Measurements from ENCODE around the gene FXYD7.
A peak's percentile ranks its signal among the peaks of the same experiment; 100 is the strongest.
"Not testable (repeated sequence)": the region's sequence is repeated elsewhere in the genome, so short reads cannot be mapped to it uniquely, and the experiment has no call there.

FXYD7 gene

DNA sequence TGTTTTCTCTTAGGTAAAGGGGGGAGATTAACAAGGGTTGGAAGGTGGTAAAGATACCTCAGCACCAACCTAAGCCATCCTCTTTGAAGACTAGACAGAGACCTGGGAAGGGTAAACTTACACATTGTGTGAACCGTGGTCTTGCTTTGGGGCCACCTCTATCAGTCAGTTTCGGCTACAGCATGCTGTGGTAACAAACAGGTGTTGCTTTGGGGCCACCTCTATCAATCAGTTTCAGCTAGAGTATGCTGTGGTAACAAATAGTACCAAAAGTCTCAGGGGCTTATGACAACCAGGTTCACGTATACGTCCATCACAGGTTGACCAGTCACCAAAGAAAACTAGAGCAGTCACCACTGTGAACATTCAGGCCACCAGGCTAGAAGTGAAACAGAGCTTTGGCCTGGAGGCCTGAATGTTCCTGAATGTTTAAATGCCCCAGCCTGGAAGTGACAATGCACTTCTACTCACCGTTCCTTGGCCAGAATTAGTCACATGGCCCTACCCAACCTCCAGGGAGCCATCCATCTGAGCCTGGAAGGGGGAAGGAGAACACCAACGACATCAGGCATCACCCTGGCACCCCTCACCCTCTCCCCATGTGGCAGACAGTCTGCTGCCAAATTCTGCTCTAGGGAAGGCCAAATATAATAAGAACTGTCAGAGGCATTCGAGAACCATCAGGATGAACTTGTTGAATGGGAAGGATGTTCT, 3.8 kb downstream of the FXYD7 start:
- no peak for DNase-seq

DNA sequence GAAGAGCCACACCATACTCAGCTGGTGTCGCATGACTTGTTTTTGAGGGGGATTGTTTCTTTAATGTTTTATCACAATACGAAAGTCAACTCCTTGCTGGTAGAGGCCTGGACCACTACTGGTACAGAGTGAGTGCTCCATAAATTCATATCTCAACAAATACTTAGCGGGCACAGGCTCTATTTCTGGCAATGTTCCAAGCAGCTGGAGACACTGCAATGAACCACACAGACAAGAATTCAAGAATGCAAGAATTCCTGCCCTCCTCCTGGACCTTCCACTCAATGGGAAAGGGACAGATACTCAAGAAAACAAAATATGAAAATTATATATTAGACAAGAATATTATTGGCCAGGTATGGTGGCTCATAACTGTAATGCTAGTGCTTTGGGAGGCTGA, 6.4 kb downstream of the FXYD7 start:
- DNase-seq = no peak

DNA sequence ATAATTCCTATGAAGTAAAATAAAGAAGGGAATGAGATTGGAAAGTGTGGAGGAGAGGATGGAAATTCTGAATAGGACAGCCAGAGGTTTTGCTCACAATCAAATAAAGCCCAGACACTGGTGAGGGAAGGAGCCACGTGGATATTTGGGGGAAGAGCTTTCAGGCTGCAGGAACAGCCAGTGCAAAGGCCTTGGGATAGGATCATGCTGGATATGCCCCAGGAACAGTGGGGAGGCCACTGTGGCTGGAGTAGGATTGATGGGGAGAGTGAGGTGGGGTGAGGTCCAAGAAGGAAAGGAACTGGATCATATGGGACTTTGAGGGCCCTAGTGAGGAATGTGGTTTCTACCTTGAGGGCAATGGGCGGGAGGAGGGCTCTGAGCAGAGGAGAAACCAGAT, 7.4 kb downstream of the FXYD7 start:
- DNase-seq = no peak

- no peak for DNase-seq
These were observed 8.4 kb downstream of the FXYD7 start for GRCh38 chr19:35151273-35152065.

DNA sequence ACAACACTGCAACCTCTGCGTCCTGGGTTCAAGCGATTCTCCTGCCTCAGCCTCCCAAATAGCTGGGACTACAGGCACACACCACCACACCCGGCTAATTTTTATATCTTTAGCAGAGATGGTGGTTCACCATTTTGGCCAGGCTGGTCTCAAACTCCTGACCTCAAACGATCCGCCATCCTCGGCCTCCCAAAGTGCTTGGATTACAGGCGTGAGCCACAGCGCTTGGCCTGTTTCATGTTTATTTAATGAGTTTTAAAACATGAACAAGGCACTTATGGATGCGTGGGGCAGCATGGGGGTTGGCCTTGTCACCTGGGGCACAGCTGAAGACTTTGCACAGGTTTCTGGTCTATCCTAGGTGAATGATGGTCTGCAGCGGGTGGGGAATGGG, 10.1 kb downstream of the FXYD7 start:
- DNase-seq = not testable (repeated sequence)

DNA sequence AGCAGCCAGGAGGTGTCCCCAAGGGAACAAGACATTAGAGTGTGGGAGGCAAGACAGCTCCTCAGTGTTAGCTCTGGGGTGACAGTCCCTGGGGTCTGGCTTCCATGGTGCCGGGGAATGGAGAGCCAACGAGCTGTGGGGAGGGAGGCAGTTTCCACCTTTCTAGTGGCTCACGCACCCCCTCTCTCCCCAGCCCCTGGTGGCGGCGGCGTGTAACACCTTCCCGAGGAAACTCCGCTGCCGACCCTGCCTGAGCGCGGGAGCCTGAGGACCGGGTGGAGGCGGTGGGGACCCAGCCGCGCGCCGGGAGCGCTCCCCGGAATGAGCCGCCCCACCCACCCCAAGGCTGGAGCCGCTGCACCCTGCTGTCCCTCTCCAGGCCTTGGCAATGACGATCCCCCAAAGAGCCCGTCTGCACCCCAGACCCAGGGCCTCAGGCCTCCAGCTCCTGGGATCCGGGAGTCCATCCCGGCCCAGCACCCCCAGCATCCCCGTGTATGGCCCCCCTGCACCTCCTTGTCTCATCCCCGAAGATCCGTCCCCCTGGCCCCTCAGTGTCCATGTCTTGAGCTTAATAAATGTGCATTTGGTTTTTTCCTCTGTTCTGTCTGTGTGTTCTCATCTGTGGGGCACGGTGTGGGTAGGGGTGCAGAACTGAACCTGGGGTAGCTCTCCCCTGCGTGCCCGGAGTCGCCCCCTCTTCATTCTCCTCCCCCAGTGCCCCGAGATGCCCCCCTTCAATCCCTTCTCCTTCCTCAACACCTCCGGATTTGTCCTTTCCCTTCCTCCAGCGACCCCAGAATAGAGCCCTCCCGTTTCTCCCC, 10.9 kb downstream of the FXYD7 start:
- peak; percentile 85 for DNase-seq

DNA sequence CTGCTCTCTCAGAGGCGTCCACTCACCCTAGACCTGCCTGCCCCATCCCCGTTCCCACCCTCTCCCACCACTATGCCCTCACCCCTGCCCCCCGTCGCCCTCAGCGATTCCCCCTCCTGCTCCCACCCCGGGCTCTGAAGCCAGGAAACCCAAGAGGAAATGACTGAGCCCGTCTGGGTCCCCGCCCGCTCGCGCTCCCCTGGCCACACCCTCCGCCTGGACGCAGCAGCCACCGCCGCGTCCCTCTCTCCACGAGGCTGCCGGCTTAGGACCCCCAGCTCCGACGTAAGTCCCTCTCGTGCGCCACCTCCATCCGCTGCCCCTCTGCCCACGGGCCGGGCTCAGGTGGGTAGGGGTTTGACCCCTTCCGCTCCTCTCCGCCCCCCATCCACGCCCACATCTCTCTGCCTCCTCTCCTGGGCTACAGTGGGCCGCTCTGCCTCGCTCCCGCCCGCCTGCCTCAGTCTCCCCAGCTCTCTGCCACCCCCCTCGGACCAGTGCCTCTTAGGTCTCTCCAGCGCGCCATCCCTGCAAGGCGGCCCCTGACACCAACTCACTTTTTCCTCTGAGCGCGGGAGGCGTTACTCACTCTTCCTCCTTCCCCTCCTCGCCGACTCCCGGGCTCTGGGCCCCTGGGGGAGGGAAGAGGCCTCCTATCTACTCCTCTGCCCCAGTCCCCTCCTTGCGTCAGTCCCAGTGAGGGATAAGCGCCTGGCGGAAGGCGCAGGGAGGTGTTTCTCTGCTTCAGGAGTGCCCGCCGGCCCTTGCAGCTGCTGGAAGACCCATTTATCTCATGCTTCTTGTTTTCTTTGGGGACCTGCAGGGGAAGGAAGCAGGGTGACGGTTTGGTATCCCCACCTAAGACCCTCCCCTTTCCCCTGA, 11.7 kb downstream of the FXYD7 start, which contains the start of gene FXYD5:
Gene FXYD5, plus strand, starts transcription at position 211 of the 882 bp plus-strand sequence. CDS start 816 bp downstream, outside the sequence.
- peak; percentile 79 for DNase-seq

DNA sequence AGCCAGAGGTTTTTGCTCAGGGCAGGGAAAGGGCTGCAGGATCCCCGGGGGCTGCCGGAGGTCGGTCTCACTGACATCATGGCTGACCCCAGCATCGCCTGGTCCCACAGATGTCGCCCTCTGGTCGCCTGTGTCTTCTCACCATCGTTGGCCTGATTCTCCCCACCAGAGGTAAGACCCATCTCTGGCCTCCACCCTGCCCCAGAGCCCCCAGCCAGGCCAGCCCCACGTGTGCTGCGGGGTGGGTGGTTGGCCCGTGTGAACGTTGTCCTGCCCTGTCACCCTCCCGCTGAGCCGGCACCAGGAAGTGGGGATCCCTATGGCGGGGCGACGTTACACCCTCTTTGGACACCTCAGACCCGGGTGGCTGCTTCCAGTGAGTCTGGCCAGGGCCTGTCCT, 12.4 kb downstream of the FXYD7 start:
- DNase-seq = peak; percentile 47

DNA sequence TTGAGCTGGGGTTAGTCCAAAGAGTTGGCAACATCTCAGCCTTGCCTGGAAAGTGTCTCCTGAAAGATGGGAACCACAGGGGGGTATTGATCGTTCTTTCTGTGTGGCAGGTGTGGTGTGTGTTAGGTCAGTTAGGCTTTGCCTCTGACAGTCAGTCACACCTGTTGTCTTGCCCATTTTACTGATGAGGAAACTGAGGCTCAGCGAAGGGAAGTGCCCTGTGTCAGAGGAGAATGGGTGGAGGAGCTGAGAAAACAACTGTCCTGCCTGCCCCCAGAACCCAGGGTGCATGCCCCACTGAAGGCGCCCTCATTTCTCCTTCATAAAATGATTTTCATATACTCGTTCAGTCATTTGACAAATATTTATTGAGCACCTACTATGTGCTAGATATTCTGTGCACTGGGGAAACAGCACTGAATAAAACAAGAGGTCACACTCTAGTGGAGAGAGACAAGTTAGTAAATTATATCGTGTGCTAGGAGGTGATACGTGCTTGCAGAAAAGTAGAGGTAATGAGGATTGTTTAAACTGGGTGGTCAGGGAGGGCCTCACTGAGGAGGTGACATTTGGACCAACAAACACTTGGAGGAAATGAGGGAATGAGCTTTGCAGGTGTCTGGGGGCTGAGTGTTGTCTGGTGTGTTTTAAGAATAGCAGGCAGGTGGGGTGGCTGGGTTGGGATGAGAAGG, 13.1 kb downstream of the FXYD7 start:
- DNase-seq = no peak

DNA sequence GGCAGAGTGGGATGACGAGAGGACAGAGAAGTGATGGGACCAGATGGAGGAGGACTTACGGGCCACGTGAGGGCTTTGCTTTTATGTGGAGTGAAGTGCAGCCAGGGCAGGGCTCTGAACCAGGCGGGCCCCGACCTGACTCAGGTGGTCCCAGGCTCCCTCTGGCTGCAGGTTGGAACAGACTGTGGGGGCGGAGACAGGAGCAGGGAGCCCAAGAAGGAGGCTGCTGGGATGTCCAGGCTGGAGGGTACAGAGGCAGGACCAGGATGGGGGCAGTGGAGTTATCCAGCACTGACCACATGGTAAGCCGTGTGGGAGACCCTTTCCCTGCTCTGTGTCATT, 13.6 kb downstream of the FXYD7 start:
- no peak for DNase-seq

DNA sequence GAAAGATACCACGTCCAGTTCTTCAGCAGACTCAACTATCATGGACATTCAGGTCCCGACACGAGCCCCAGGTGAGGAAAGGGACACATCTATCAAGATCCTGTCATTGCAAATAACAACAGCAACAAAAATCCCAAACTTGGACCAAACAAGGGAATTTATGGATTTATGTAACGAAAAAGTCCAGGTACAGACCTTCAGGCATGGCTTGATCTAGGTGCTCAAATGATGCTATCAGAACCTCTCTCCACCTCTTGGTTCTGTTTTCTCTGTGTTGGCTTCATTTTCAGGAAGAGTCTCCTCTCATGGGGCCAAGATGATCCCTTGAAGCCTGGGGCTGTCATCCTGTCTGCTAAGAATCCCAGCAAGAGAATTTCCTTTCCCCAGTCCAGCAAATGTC, 14.4 kb downstream of the FXYD7 start:
- no peak for DNase-seq

DNA sequence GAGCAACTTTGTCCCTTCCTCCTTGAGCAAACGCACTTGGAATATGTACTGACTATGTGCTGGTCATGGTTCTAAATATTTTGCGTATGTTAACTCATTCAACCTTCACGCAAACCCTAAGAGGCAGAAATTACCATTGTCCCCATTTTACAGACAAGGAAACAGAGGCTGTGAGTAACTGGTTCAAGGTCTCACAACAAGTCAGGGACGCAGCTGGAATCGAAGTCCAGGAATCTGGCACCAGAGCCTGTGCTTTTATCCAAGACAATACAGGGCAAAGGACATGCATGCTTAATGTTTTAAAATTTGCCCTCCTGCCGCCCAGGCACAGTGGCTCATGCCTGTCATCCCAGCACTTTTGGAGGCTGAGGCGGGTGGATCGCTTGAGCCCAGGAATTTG, 16.6 kb downstream of the FXYD7 start:
- DNase-seq = no peak

- DNase-seq = no peak
These were observed 17.8 kb downstream of the FXYD7 start for GRCh38 chr19:35160629-35161433.

DNA sequence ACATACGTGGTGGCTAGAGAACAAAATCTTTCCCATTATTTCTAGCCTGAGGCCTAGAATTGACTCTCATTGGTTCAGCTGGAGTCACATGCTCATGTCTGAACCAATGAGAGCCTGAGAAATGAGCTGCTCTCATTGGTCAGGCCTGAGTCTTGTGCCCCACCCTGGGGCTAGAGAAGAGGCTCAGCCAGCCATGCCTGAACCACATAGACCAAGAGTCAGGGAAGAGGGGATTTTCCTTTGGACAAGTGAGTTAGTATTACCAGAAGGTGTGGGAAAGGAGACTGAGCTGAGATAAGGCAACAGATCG, 18.3 kb downstream of the FXYD7 start:
- DNase-seq = no peak

- no peak for DNase-seq
These were observed 19.6 kb downstream of the FXYD7 start for GRCh38 chr19:35162471-35163326.

DNA sequence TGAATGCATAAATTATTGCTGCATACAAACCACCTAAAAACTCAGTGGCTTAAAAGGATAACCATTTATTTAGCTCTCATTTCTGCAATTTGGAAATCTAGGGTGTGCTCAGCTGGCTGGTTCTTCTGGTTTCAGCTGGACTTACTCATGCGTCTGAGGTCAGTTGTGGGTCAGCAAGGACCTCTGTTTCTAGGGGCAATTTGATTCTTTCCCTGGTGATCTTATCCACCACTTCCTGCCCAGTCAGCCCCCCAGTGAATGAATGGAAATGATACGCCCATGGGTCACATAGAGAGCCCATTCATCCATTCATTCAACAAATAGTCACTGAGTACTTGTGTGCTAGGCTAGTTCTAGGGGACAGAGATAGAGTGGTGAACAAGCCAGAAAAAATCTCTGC, 21.4 kb downstream of the FXYD7 start:
- DNase-seq = no peak

DNA sequence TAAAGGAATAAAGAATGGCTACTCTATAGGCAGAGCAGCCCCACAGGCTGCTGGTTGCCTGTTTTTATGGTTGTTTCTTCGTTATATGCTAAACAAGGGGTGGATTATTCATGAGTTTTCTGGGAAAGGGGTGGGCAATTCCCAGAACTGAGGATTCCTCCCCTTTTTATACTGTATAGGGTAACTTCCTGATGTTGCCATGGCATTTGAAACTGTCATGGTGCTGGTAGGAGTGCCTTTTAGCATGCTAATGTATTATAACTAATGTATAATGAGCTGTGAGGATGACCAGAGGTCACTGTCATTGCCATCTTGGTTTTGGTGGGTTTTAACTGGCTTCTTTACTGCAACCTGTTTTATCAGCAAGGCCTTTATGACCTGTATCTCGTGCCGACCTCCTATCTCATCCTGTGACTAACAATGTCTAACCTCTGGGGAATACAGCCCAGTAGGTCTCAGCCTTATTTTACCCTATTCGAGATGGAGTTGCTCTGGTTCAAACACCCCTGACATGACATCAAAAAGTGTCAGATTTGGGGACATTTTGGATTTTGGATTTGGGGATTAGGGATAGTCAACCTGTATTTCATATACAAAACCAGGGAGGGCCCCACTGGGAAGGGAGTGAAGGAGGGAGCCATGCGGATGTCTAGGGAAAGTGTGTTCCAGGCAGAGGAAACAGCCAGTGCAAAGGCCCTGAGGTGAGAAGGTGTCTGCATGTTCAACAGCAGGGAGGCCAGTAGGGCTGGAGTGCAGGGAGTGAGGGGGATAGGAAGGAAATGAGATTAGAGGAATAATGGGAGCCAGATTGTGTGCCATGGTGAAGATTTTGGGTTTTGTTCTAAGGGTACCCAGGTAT, 22.4 kb downstream of the FXYD7 start:
- no peak for DNase-seq

- DNase-seq = no peak
These were observed 23.3 kb downstream of the FXYD7 start for GRCh38 chr19:35166100-35167063.

Measured in CD4-positive, alpha-beta T cell treated with Interleukin-17A for 4 hours (primary cell).